Memory B cell (primary cell): Measurements from ENCODE around the gene AVPR1B.
"Not testable (repeated sequence)": the region's sequence is repeated elsewhere in the genome, so short reads cannot be mapped to it uniquely, and the experiment has no call there.

Experiments
- ATAC-seq: fragments of 150-1000 bp; cut with Tn5 transposase; 2 replicates; pipeline ENCODE4 v1.10.0; 2021; ENCODE audit warnings: low read depth, mild to moderate bottlenecking, moderate library complexity
- DNase-seq, 2 donors: peaks; one replicate each; pipeline ENCODE4 v3.0.0; 2022; ENCODE audit warnings: low spot score in 2 of 2
- H3K27ac Mint-ChIP-seq: one replicate; pipeline ENCODE4 v1.8.0; 2022; ENCODE audit warnings: mild to moderate bottlenecking, moderate library complexity, mixed read lengths
- H3K27me3 Mint-ChIP-seq: one replicate; pipeline ENCODE4 v1.8.0; 2022; ENCODE audit warnings: mixed read lengths
- H3K36me3 Mint-ChIP-seq: one replicate; pipeline ENCODE4 v1.8.0; 2022; ENCODE audit warnings: mild to moderate bottlenecking, mixed read lengths
- H3K4me1 Mint-ChIP-seq: one replicate; pipeline ENCODE4 v1.8.0; 2022; ENCODE audit warnings: mixed read lengths
- H3K4me3 Mint-ChIP-seq: one replicate; pipeline ENCODE4 v1.8.0; 2022; ENCODE audit warnings: mild to moderate bottlenecking, moderate library complexity, mixed read lengths
- H3K9me3 Mint-ChIP-seq: one replicate; pipeline ENCODE4 v1.8.0; 2022; ENCODE audit warnings: mixed read lengths

Gene AVPR1B

GRCh38 chr1:206082831-206083695, 34.1 kb downstream of the AVPR1B start:
- H3K27ac Mint-ChIP-seq = peak overlapping the region; percentile 81

DNA sequence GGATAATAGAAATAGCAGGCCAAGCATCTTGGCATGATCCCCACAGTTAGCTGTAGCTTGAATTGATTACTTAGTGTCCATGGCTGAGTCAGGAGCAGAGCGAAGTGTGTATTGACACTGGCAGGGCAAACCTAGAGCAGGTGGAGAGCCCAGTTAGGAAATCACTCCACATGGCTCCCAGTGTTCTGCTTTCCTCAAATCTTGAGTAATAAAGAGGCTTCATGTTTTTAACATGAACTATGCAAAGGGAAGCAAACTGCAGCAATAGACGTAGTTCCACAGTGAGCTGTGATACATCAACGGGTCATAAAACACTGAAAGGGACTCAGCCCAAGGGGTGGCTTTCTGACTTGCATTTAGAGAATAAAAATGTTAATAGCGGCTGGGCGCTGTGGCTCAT, 35.3 kb downstream of the AVPR1B start:
- Mint-ChIP-seq H3K27me3 (no peaks in the 10 kb centered on the region), H3K4me1 (peaks cover 18% of the 10 kb centered on the region), H3K27ac (no peak overlapping the region), H3K4me3 (no peak overlapping the region), H3K9me3 (no peaks in the 10 kb centered on the region), H3K36me3 (peaks cover 2% of the 10 kb centered on the region)
- ATAC-seq (no peak), DNase-seq (no peak)

More at GRCh38 chr1:206082831-206083695, 34.1 kb downstream of the AVPR1B start:
- no peaks in the 10 kb centered on the region for H3K36me3 Mint-ChIP-seq
- H3K4me1 Mint-ChIP-seq = peaks cover 14% of the 10 kb centered on the region
- ATAC-seq = peak; percentile 34
- no peaks in the 10 kb centered on the region for H3K27me3 Mint-ChIP-seq
- H3K4me3 Mint-ChIP-seq = no peak overlapping the region
- no peak for DNase-seq
- H3K9me3 Mint-ChIP-seq = no peaks in the 10 kb centered on the region

- H3K4me1 Mint-ChIP-seq = peaks cover 20% of the 10 kb centered on the region
- H3K27me3 Mint-ChIP-seq = no peaks in the 10 kb centered on the region
- no peak for DNase-seq
- no peaks in the 10 kb centered on the region for H3K9me3 Mint-ChIP-seq
- no peak for ATAC-seq
- H3K4me3 Mint-ChIP-seq = no peak overlapping the region
- H3K27ac Mint-ChIP-seq = no peak overlapping the region
- H3K36me3 Mint-ChIP-seq = peaks cover 3% of the 10 kb centered on the region
Measured at GRCh38 chr1:206080026-206080820, 37.0 kb downstream of the AVPR1B start.

GRCh38 chr1:206079135-206079534, 38.1 kb downstream of the AVPR1B start:
- ATAC-seq = no peak
- Mint-ChIP-seq H3K27ac (no peak overlapping the region), H3K4me3 (no peak overlapping the region), H3K9me3 (no peaks in the 10 kb centered on the region), H3K27me3 (no peaks in the 10 kb centered on the region), H3K36me3 (peaks cover 3% of the 10 kb centered on the region), H3K4me1 (peaks cover 26% of the 10 kb centered on the region)
- no peak for DNase-seq

DNA sequence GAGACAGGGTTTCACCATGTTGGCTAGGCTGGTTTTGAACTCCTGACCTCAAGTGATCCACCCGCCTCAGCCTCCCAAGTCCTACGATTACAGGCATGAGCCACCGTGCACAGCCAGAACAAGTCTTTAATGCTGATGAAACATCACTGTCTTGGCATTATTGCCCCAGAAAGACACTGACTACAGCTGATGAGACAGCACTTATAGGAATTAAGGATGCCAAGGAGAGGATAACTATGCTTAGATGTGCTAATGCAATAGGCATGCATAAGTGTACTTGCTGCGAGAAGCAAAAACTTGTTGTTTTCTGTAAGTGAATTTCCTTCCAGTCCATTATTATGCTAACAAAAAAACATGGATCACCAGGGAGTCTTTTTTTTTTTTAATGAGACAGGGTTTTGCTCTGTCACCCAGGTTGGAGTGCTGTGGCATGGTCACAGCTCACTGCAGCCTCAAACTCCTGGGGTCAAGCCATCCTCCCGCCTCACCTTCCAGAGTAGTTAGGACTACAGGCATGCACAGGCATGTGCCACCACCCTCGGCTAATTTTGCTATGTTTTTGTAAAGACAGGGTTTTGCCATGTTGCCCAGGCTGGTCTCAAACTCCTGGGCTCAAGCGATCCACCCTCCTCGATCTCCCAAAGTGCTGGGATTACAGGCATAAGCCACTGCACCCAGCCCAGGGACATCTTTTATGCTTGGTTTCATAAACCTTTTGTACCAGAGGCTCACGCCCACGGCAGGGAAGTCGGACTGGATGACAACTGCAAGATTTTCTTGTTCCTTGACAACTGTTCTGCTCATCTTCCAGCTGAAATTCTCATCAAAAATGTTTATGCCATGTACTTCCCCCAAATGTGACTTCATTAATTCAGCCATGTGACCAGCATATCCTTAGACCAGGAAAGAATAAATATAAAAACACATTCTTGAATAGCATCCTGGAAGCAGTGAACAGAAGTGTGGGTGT, 41.1 kb downstream of the AVPR1B start:
- H3K4me1 Mint-ChIP-seq = peaks cover 15% of the 10 kb centered on the region
- DNase-seq (no peak), ATAC-seq (no peak)
- H3K27me3 Mint-ChIP-seq = no peaks in the 10 kb centered on the region
- peaks cover 7% of the 10 kb centered on the region for H3K36me3 Mint-ChIP-seq
- H3K27ac Mint-ChIP-seq = no peak overlapping the region
- no peak overlapping the region for H3K4me3 Mint-ChIP-seq
- H3K9me3 Mint-ChIP-seq = no peaks in the 10 kb centered on the region

- no peaks in the 10 kb centered on the region for H3K9me3 Mint-ChIP-seq
- peak; percentile 34 for ATAC-seq
- no peak for DNase-seq
- no peak overlapping the region for H3K27ac Mint-ChIP-seq
- H3K4me3 Mint-ChIP-seq = no peak overlapping the region
- H3K4me1 Mint-ChIP-seq = peaks cover 12% of the 10 kb centered on the region
- no peaks in the 10 kb centered on the region for H3K27me3 Mint-ChIP-seq
- peaks cover 7% of the 10 kb centered on the region for H3K36me3 Mint-ChIP-seq
Measured at GRCh38 chr1:206074839-206075238, 42.3 kb downstream of the AVPR1B start.

- no peak overlapping the region for H3K27ac Mint-ChIP-seq
- ATAC-seq = no peak
- no peaks in the 10 kb centered on the region for H3K27me3 Mint-ChIP-seq
- H3K4me1 Mint-ChIP-seq = peaks cover 28% of the 10 kb centered on the region
- H3K36me3 Mint-ChIP-seq = peaks cover 6% of the 10 kb centered on the region
- H3K9me3 Mint-ChIP-seq = no peaks in the 10 kb centered on the region
- DNase-seq = no peak
- no peak overlapping the region for H3K4me3 Mint-ChIP-seq
Measured at GRCh38 chr1:206070627-206071304, 46.4 kb downstream of the AVPR1B start.

DNA sequence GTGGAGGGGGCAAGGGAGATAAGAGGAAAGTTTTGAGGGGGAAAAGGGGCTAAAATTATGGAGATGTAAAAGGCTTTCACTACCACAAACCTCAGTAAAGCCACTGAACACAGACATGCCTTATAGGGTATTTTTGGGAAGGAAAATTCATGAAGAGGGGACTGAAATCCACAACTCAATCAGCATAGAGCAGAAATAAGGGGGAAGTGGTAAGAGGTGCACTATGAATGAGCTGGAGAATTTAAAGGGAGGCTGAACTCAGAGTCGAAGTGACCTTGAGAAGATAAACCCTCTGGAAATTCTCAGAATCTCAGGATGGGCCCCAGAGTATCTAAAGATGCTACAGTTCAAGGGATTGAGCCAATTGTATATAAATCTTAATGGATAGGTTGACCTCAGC, 48.9 kb downstream of the AVPR1B start:
- no peak for DNase-seq
- peaks cover 3% of the 10 kb centered on the region for H3K36me3 Mint-ChIP-seq
- no peak for ATAC-seq
- H3K27ac Mint-ChIP-seq = peak overlapping the region; percentile 98
- H3K9me3 Mint-ChIP-seq = no peaks in the 10 kb centered on the region
- H3K4me3 Mint-ChIP-seq = peak overlapping the region; percentile 77
- no peaks in the 10 kb centered on the region for H3K27me3 Mint-ChIP-seq
- H3K4me1 Mint-ChIP-seq = peaks cover 25% of the 10 kb centered on the region

- Mint-ChIP-seq H3K27me3 (no peaks in the 10 kb centered on the region), H3K27ac (peak overlapping the region; percentile 98), H3K4me1 (peaks cover 25% of the 10 kb centered on the region), H3K36me3 (peaks cover 8% of the 10 kb centered on the region), H3K9me3 (peaks cover 2% of the 10 kb centered on the region), H3K4me3 (peak overlapping the region; percentile 77)
- DNase-seq (no peak), ATAC-seq (peak; percentile 64)
Measured at GRCh38 chr1:206067486-206068227, 49.5 kb downstream of the AVPR1B start.

GRCh38 chr1:206066479-206067171, 50.6 kb downstream of the AVPR1B start:
- Mint-ChIP-seq H3K27ac (peak overlapping the region; percentile 98), H3K36me3 (peaks cover 13% of the 10 kb centered on the region), H3K9me3 (peaks cover 2% of the 10 kb centered on the region), H3K4me1 (peaks cover 28% of the 10 kb centered on the region), H3K4me3 (peak overlapping the region; percentile 0), H3K27me3 (no peaks in the 10 kb centered on the region)
- ATAC-seq (peak; percentile 85), DNase-seq (no peak)

DNA sequence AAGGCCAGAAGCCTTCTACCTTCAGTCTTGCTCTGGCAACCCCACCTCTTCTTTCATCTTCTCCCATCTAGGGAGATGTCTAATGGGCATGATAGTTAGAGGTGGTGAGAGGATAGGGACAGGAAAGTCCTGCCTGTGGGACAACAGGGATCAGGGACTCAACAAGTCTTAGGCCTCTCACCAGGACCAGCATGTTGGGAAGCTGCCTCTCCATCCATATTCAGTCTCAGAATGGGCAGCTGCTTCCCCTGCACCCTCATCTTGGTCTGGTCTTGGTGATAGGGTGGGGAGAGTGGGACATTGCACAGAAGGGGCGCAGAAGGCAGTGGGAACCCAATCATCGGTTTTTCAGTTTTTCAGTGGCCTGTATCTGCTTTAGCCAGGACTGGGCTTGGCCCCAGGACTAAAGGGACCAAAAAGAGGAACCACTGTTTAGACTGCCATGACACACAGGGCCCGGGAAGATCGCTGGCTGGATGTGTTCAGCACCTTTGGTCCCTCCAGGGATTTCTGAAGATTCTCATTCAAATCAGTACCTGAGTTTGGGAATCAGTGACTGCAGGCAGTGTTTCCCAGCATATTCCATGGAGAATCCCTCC, 51.5 kb downstream of the AVPR1B start:
- ATAC-seq = no peak
- no peak for DNase-seq
- H3K27ac Mint-ChIP-seq = peak overlapping the region; percentile 98
- peaks cover 2% of the 10 kb centered on the region for H3K9me3 Mint-ChIP-seq
- no peaks in the 10 kb centered on the region for H3K27me3 Mint-ChIP-seq
- H3K36me3 Mint-ChIP-seq = peaks cover 15% of the 10 kb centered on the region
- H3K4me3 Mint-ChIP-seq = no peak overlapping the region
- H3K4me1 Mint-ChIP-seq = peaks cover 30% of the 10 kb centered on the region

- Mint-ChIP-seq H3K36me3 (peaks cover 23% of the 10 kb centered on the region), H3K27ac (peak overlapping the region; percentile 98), H3K4me1 (peaks cover 39% of the 10 kb centered on the region)
- H3K27me3 Mint-ChIP-seq, H3K9me3 Mint-ChIP-seq, H3K4me3 Mint-ChIP-seq, ATAC-seq, DNase-seq: not testable (repeated sequence)
Measured at GRCh38 chr1:206064501-206064900, 52.7 kb downstream of the AVPR1B start.
